LNCAP (cell line): Measurements from ENCODE around the gene SOX5.

Experiments
- CTCF ChIP-seq: fragments of 450-650 bp; IDR thresholded peaks from 2 replicates; pipeline ENCODE4 v1.5.1; 2017; ENCODE audit warnings: mild to moderate bottlenecking

SOX5 gene

DNA sequence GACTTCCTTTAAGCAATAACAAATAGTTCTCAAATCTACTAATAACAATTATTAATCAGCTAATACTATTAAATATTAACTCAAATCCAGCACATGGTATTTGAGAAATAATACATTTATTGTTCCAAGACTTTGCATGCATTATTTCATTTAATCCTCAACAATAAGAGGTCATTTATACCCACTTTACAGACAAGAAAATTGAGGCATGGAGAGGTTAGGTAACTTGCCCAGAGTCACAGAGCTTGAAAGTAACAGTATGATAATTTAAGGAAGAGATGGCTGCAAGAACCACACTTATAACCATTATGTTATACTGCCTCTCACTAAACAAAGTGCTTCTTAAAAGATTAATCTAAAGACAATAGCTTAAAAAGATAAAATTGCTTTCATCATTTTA, 318.9 kb downstream of the SOX5 start:
- no peak for TF ChIP-seq CTCF

GRCh38 chr12:23628806-23629205, 320.7 kb downstream of the SOX5 start:
- no peak for TF ChIP-seq CTCF

DNA sequence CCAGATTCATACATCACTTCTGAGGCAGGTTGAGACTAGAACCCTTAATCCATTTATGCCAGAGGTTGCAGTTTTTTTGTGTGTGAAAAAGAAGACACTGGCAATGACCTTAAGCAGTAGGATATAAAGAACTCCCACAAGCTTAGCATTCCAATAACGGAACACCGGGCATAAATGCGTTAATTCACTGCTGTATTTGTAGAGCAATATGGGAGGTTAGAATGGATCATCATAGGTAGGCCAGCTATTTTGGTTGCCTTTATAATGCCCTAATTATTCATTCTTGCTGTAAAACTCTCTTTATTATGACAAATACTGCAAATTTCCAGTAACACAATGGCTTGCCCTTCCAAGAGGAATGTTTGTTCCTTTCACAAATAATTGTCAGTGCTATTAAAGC, 322.7 kb downstream of the SOX5 start:
- TF ChIP-seq CTCF, result no peak

GRCh38 chr12:23621900-23622299, 327.6 kb downstream of the SOX5 start:
- no peak for TF ChIP-seq CTCF

DNA sequence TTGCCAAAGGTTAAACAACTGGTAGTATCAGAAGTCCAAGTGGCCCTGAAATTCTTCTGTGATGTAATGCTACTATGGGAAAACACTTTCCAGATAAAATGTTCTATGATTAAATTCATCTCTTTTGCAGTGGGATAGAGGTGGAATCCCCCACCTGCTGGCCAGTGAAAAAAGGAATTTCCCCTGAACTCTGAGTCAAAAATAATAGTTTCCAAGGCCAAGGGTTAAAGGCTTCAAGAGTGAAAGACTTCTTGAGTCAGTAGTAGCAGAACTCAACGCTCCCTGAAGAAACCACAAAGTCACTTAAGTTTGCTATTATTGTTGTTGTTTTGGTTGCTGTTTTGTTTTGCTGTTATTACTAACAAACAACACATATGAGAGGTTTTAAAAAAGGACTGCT, 330.8 kb downstream of the SOX5 start:
- TF ChIP-seq CTCF, result no peak

DNA sequence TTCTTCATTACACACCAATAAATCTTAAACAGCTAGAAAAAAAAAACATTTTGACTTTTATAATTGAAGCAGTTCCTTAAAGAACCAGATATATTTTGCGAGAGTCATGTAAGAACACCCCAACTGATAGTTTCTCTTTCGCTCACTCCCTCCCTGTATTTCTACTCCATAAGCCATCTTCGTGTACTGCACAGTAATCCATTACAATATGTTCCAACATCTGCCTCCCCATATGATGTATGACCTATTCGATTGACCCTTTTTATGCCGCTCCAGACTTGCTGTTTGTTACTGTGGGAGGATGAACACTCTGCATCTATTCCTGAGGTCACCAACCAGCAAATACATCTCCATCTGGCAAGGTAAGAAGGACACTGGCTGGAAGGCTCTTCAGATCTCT, 331.7 kb downstream of the SOX5 start:
- no peak for TF ChIP-seq CTCF

- TF ChIP-seq CTCF, result no peak
Measured at GRCh38 chr12:23614280-23614679, 335.2 kb downstream of the SOX5 start.

DNA sequence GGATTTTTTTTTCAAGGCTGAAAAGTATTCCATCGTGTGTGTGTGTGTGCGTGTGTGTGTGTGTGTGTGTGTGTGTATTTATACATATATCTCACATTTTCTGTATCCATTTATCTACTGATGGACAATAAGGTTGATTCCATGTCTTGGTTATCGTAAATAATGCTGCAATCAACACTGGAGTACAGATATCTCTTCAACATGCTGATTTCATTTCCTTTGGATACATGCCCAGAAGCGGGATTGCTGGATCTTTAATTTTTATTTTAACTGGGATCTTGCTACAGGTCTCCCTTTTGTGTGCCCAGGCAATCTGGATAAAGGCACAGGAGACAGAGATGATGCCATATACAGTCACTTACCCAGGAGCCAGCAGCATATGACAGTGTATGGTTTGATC, 338.1 kb downstream of the SOX5 start:
- no peak for TF ChIP-seq CTCF
